PFSK-1 (cell line): ENCODE results near the gene XCL2.
"Not testable (repeated sequence)": the region's sequence is repeated elsewhere in the genome, so short reads cannot be mapped to it uniquely, and the experiment has no call there.

Source experiments
- FOXP2 ChIP-seq: optimal IDR thresholded peaks from 2 replicates; pipeline ENCODE3; 2011; ENCODE audit warnings: borderline replicate concordance, control low read depth, inconsistent platforms; ENCODE audit not compliant: insufficient read depth; ENCODE audit errors: extremely low read length, extremely low read depth
- POLR2AphosphoS5 ChIP-seq: IDR thresholded peaks from 2 replicates; pipeline ENCODE4 v1.6.1; 2012; ENCODE audit warnings: low read depth, mild to moderate bottlenecking, control low read depth, low read length, moderate library complexity
- SIN3A ChIP-seq: IDR thresholded peaks from 2 replicates; pipeline ENCODE4 v1.6.1; 2012; ENCODE audit warnings: mild to moderate bottlenecking, low read length, moderate library complexity, borderline replicate concordance; ENCODE audit not compliant: insufficient read depth
- TAF1 ChIP-seq: IDR thresholded peaks from 2 replicates; pipeline ENCODE4 v1.6.1; 2012; ENCODE audit warnings: low read length, control low read depth, borderline replicate concordance; ENCODE audit not compliant: insufficient read depth
- TF ChIP-seq, protein P1 (sequence below), 2 experiments: IDR thresholded peaks; 2 replicates each; pipeline versions ENCODE4 v1.6.1 to v1.8.0; 2011 to 2012; ENCODE audit warnings: low read depth in 2 of 2, low read length in 2 of 2, control low read depth in 1 of 2, inconsistent platforms in 1 of 2, mild to moderate bottlenecking in 1 of 2, moderate library complexity in 1 of 2; ENCODE audit not compliant: insufficient read depth in 1 of 2

Gene XCL2

DNA sequence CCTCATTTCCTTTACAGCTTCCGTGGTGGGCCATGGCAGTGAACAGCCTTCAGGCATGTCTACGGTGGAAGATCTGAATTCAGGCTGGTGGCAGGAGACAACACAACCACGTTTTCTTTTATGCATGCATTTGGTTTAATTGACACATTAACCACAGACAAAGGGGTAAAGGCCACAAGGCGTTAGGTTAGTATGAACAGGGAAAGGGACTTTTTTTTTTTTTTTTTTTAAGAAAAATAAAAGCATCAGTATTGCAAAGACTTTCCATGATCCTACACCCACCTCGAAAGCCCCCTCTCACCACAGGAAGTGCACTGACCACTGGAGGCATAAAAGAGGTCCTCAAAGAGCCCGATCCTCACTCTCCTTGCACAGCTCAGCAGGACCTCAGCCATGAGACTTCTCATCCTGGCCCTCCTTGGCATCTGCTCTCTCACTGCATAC lies 32.5 kb upstream of the XCL2 start, which contains the start of gene XCL1:
Gene XCL1, plus strand, starts transcription at position 361 of the 444 bp plus-strand sequence. Its CDS starts 33 bp downstream, at position 394.
- TF ChIP-seq FOXP2, SIN3A: not testable (repeated sequence)
- TF ChIP-seq, protein P1, sequence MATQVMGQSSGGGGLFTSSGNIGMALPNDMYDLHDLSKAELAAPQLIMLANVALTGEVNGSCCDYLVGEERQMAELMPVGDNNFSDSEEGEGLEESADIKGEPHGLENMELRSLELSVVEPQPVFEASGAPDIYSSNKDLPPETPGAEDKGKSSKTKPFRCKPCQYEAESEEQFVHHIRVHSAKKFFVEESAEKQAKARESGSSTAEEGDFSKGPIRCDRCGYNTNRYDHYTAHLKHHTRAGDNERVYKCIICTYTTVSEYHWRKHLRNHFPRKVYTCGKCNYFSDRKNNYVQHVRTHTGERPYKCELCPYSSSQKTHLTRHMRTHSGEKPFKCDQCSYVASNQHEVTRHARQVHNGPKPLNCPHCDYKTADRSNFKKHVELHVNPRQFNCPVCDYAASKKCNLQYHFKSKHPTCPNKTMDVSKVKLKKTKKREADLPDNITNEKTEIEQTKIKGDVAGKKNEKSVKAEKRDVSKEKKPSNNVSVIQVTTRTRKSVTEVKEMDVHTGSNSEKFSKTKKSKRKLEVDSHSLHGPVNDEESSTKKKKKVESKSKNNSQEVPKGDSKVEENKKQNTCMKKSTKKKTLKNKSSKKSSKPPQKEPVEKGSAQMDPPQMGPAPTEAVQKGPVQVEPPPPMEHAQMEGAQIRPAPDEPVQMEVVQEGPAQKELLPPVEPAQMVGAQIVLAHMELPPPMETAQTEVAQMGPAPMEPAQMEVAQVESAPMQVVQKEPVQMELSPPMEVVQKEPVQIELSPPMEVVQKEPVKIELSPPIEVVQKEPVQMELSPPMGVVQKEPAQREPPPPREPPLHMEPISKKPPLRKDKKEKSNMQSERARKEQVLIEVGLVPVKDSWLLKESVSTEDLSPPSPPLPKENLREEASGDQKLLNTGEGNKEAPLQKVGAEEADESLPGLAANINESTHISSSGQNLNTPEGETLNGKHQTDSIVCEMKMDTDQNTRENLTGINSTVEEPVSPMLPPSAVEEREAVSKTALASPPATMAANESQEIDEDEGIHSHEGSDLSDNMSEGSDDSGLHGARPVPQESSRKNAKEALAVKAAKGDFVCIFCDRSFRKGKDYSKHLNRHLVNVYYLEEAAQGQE (IDR thresholded peaks at IDR 0.05; ENCODE audit: insufficient read depth in 1 of 2, low read depth in 2 of 2, low read length in 2 of 2), result not testable (repeated sequence)

DNA sequence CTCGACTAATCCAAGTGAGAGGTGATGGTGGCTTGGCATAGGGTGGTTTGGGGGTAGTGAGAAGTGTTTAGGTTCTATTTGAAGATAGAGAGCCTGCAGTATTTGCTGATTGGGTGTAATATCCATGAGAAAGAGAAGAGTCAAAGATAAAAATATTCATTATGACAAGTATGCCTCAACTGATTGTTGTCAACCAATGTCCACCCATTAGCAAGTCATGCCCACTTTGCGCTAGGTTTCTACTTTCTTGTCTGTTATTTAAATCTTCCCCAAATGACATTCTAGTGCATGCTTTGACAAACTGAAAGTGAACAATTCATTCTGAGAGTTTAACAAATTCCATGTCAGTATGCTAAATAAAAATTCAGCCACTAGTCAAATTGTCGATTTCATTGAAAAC lies 28.8 kb upstream of the XCL2 start:
- TF ChIP-seq FOXP2 (no peak), SIN3A (no peak), POLR2AphosphoS5 (no peak), TAF1 (no peak)
- TF ChIP-seq, protein P1 (IDR thresholded peaks at IDR 0.05; ENCODE audit: insufficient read depth in 1 of 2, low read depth in 2 of 2, low read length in 2 of 2), result no peak

DNA sequence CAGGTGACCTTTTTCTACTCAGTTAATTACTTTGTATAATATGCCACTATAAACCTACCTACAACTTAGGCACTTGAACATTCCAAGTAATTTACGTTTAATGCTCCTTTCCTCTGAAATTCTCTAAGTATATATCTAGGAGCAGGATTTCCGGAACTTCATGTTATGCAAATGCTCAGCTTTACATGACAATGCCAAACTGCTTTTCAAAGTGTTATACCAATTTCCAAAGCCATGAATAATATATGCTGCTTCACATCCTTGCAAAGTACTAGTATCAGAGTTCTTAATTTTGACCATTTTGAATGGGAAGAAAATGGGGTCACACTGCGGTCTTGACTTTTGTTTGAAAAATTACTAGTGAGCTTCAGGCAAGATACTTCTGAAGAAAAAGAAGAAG lies 26.9 kb upstream of the XCL2 start:
- no peak for TF ChIP-seq SIN3A
- no peak for TF ChIP-seq POLR2AphosphoS5
- no peak for TF ChIP-seq FOXP2
- TF ChIP-seq TAF1, result no peak
- TF ChIP-seq, protein P1 (IDR thresholded peaks at IDR 0.05; ENCODE audit: insufficient read depth in 1 of 2, low read depth in 2 of 2, low read length in 2 of 2), result no peak

DNA sequence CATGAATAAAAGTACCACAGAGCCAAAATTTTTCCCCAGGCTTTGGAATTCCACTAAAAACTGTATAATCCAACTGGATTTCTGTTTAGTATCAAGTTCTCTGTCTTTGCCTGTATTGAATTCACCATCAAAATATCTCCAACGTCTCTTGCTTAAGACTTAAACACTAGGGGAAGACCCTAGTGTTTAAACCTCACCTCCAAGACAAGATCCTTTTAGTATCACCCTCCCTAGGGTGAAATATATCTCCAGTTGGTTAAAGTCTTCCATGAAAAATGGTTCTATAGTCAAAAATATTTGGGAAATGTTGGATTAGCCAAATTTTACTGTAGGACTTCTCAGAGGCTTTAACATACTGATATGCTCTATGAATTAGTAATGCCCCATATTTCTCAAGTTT lies 24.5 kb upstream of the XCL2 start:
- TF ChIP-seq FOXP2, result no peak
- TF ChIP-seq, protein P1 (IDR thresholded peaks at IDR 0.05; ENCODE audit: insufficient read depth in 1 of 2, low read depth in 2 of 2, low read length in 2 of 2), result no peak

DNA sequence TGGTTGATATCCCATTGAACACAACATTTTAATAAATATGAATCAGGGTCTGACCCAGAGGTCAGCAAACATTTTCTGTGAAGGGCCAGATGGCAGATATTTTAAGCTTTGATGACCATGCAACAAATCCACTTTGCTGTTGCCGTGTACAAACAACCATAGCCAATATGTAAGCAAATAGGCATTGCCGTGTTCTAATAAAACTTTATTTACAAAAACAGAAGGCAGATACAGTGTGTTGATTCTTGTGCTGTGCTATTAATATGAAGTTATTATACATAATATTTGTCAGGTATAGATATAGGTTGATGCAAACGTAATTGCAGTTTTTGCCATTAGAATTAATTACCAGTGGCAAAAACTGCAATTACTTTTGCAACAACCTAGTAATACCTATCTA lies 23.8 kb upstream of the XCL2 start:
- no peak for TF ChIP-seq POLR2AphosphoS5
- TF ChIP-seq FOXP2, result no peak
- TF ChIP-seq, protein P1 (IDR thresholded peaks at IDR 0.05; ENCODE audit: insufficient read depth in 1 of 2, low read depth in 2 of 2, low read length in 2 of 2), result no peak
- TF ChIP-seq SIN3A, result no peak
- no peak for TF ChIP-seq TAF1
